GM18861 (cell line): ENCODE data around the gene SENP5.
"Not testable (repeated sequence)": the region's sequence is repeated elsewhere in the genome, so short reads cannot be mapped to it uniquely, and the experiment has no call there.

Experiments
- ATAC-seq: cut with Tn5 transposase; IDR thresholded peaks from one replicate; pipeline ENCODE4 v1.9.1; 2021; ENCODE audit not compliant: unreplicated experiment

The SENP5 gene

GRCh38 chr3:196938576-196938975 is 70.9 kb downstream of the SENP5 start:
- no peak for ATAC-seq

GRCh38 chr3:196941729-196942225 is 74.1 kb downstream of the SENP5 start:
- ATAC-seq, result peak; percentile 10

GRCh38 chr3:196942226-196942914 is 74.7 kb downstream of the SENP5 start, which contains the start of gene NCBP2:
Gene NCBP2, minus strand, starts transcription at chr3:196942528. Its CDS starts 25 bp downstream, at chr3:196942503.
- peak; percentile 85 for ATAC-seq

GRCh38 chr3:196942915-196943277 is 75.2 kb downstream of the SENP5 start:
- no peak for ATAC-seq

- not testable (repeated sequence) for ATAC-seq
These were observed 76.5 kb downstream of the SENP5 start for GRCh38 chr3:196944037-196944790.

GRCh38 chr3:196947136-196947859 is 79.6 kb downstream of the SENP5 start:
- no peak for ATAC-seq

GRCh38 chr3:196947860-196948441 is 80.2 kb downstream of the SENP5 start:
- no peak for ATAC-seq

GRCh38 chr3:196948442-196949284 is 80.9 kb downstream of the SENP5 start:
- ATAC-seq, result no peak

- ATAC-seq, result no peak
These were observed 81.5 kb downstream of the SENP5 start for GRCh38 chr3:196949285-196949619.

GRCh38 chr3:196949750-196950149 is 82.0 kb downstream of the SENP5 start:
- no peak for ATAC-seq

GRCh38 chr3:196951371-196951770 is 83.7 kb downstream of the SENP5 start:
- ATAC-seq, result no peak

GRCh38 chr3:196954832-196955231 is 87.1 kb downstream of the SENP5 start:
- no peak for ATAC-seq

- peak; percentile 32 for ATAC-seq
These were observed 94.6 kb downstream of the SENP5 start for GRCh38 chr3:196962108-196962929.

- peak; percentile 47 for ATAC-seq
These were observed 95.4 kb downstream of the SENP5 start for GRCh38 chr3:196962930-196963630.

GRCh38 chr3:196963631-196963953 is 95.9 kb downstream of the SENP5 start:
- ATAC-seq, result no peak

- no peak for ATAC-seq
These were observed 97.5 kb downstream of the SENP5 start for GRCh38 chr3:196965112-196965803.

GRCh38 chr3:196965804-196966173 is 98.1 kb downstream of the SENP5 start:
- no peak for ATAC-seq

- ATAC-seq, result no peak
These were observed 99.0 kb downstream of the SENP5 start for GRCh38 chr3:196966526-196967401.
